B cell (primary cell): ENCODE results near the gene LRRC25. TPM values are rescaled to one million over a fixed set of nuclear protein-coding genes. Genes with fewer than 3 reads are reported as not detected.

Source experiments
- ATAC-seq: fragments of 200-7000 bp; cut with Tn5 transposase; one replicate; pipeline ENCODE4 v1.10.0; 2021; ENCODE audit warnings: low read depth, mild to moderate bottlenecking, moderate number of reproducible peaks, moderate library complexity
- CTCF ChIA-PET: fragments of 350-600 bp; sonication (Branson Sonifier 250); formaldehyde crosslinking; loops from one replicate; lab custom pipeline; 2021; ENCODE audit warnings: antibody characterized with exemption, inconsistent platforms; lab: Charles Lee
- POLR2A ChIA-PET: fragments of 350-600 bp; sonication (Branson Sonifier 250); formaldehyde crosslinking; loops from one replicate; lab custom pipeline; 2021; ENCODE audit warnings: antibody characterized with exemption; lab: Charles Lee
- DNase-seq: peaks from one replicate; pipeline ENCODE4 v3.0.0; 2013
- H2AFZ ChIP-seq: 2 replicates; pipeline ENCODE4 v1.6.1; 2012; ENCODE audit warnings: mild to moderate bottlenecking, low read depth, low read length; ENCODE audit not compliant: insufficient read depth, poor library complexity, severe bottlenecking
- H3K27ac ChIP-seq, 2 donors: 1 replicate in 1 of 2; 2 replicates in 1 of 2; pipeline ENCODE4 v1.5.1; 2012 to 2013; ENCODE audit warnings: low read length in 2 of 2, mild to moderate bottlenecking in 2 of 2, moderate library complexity in 1 of 2
- H3K27me3 ChIP-seq, 4 experiments: fragments of 200-600 bp in 1 of 4; sonication (generic) in 1 of 4; replicated peaks in 1 of 4; 1 replicate in 2 of 4; 2 replicates in 2 of 4; pipeline versions ENCODE4 v1.6.1 to v1.7.0; 2013 to 2016; ENCODE audit warnings: low read length in 3 of 4, mild to moderate bottlenecking in 2 of 4, mixed read lengths in 1 of 4, moderate library complexity in 1 of 4; ENCODE audit not compliant: insufficient read depth in 4 of 4, control insufficient read depth in 3 of 4; ENCODE audit errors: control extremely low read depth in 1 of 4
- H3K36me3 ChIP-seq, 2 experiments: replicated peaks in 1 of 2; 1 replicate in 1 of 2; 2 replicates in 1 of 2; pipeline versions ENCODE4 v1.6.1 to v1.7.1; 2013; ENCODE audit warnings: low read length in 1 of 2; ENCODE audit not compliant: insufficient read depth in 2 of 2, control insufficient read depth in 1 of 2; ENCODE audit errors: control extremely low read depth in 1 of 2, extremely low read depth in 1 of 2
- H3K4me1 ChIP-seq, 2 donors: fragments of 200-600 bp in 1 of 2; sonication (generic) in 1 of 2; 1 replicate in 1 of 2; 2 replicates in 1 of 2; pipeline versions ENCODE4 v1.5.1 to v1.6.1; 2013 to 2017; ENCODE audit warnings: low read length in 2 of 2; ENCODE audit not compliant: control insufficient read depth in 2 of 2, insufficient read depth in 2 of 2
- H3K4me2 ChIP-seq: replicated peaks from 2 replicates; pipeline ENCODE3; 2012; ENCODE audit warnings: mild to moderate bottlenecking, low read depth, low read length; ENCODE audit not compliant: poor library complexity, severe bottlenecking
- H3K4me3 ChIP-seq, 5 experiments: fragments of 200-600 bp in 1 of 5; sonication (generic) in 1 of 5; 1 replicate in 3 of 5; 2 replicates in 2 of 5; pipeline versions ENCODE4 v1.5.1 to v1.7.0; 2011 to 2016; ENCODE audit warnings: low read length in 4 of 5, mild to moderate bottlenecking in 4 of 5, low read depth in 2 of 5, control low read depth in 1 of 5, moderate library complexity in 1 of 5; ENCODE audit not compliant: insufficient read depth in 1 of 5; ENCODE audit errors: control extremely low read depth in 1 of 5, extremely low read depth in 1 of 5
- H3K79me2 ChIP-seq: fragments of 200-600 bp; sonication (generic); one replicate; pipeline ENCODE4 v1.6.0; 2016; ENCODE audit warnings: low read length; ENCODE audit not compliant: control insufficient read depth, insufficient read depth
- H3K9ac ChIP-seq: fragments of 200-600 bp; sonication (generic); 2 replicates; pipeline ENCODE4 v1.6.1; 2017; ENCODE audit warnings: mild to moderate bottlenecking, low read length, moderate library complexity
- H3K9me3 ChIP-seq, 3 donors: one replicate each; pipeline versions ENCODE4 v1.6.1 to v1.7.1; 2013; ENCODE audit warnings: low read length in 2 of 3; ENCODE audit not compliant: control insufficient read depth in 2 of 3, insufficient read depth in 1 of 3; ENCODE audit errors: control extremely low read depth in 1 of 3
- H4K20me1 ChIP-seq: 2 replicates; pipeline ENCODE4 v1.6.0; 2012; ENCODE audit warnings: mild to moderate bottlenecking, low read length; ENCODE audit not compliant: insufficient read depth, control insufficient read depth, poor library complexity, severe bottlenecking
- H3K27ac Mint-ChIP-seq: one replicate; pipeline ENCODE4 v1.8.0; 2021; ENCODE audit warnings: mixed read lengths
- H3K27me3 Mint-ChIP-seq: one replicate; pipeline ENCODE4 v1.8.0; 2021; ENCODE audit warnings: mixed read lengths
- H3K4me1 Mint-ChIP-seq: one replicate; pipeline ENCODE4 v1.8.0; 2021; ENCODE audit warnings: mixed read lengths
- H3K4me3 Mint-ChIP-seq: one replicate; pipeline ENCODE4 v1.8.0; 2021; ENCODE audit warnings: mixed read lengths
- H3K9me3 Mint-ChIP-seq: one replicate; pipeline ENCODE4 v1.8.0; 2022; ENCODE audit warnings: mixed read lengths; ENCODE audit not compliant: insufficient read depth
- CTCF ChIP-seq: fragments of 200-600 bp; IDR thresholded peaks from one replicate; pipeline ENCODE4 v1.8.0; 2022; ENCODE audit warnings: antibody characterized with exemption, mild to moderate bottlenecking
- WGBS: methylation state at CpG from one replicate; pipeline ENCODE4 v1.1.5; 2013; ENCODE audit warnings: missing lambda C conversion rate; ENCODE audit not compliant: insufficient coverage; 5-methylcytosine and 5-hydroxymethylcytosine counted together
- intact Hi-C: fragments of 100-400 bp; cut with micrococcal nuclease; formaldehyde crosslinking; loops from one replicate; pipeline ENCODE4 v1.10.0; 2022
- polyA plus RNA-seq: library from polyadenylated mRNA; depleted of rRNA; stranded (reverse); fragments of >200 nt; gene quantifications from 2 replicates; pipeline ENCODE4 v1.2.3, GENCODE V29; 2012
- total RNA-seq, 2 donors: library from RNA; stranded (reverse); fragments of 120-200 nt in 1 of 2; gene quantifications; 1 replicate in 1 of 2; 2 replicates in 1 of 2; pipeline versions ENCODE4 v1.2.3 to v1.2.4, GENCODE V29; 2013 to 2022

The LRRC25 gene
- total and polyA plus RNA-seq, 2 donors (not counting 1 experiment from before 2014, with no cell fraction given), result 2.4 to 5.7 TPM

GRCh38 chr19:18429717-18430416 lies 32.4 kb upstream of the LRRC25 start:
- H3K79me2 ChIP-seq, result peaks cover 10% of the 10 kb centered on the region
- CTCF ChIA-PET, result no interaction called here
- no peaks in the 10 kb centered on the region for H3K27me3 Mint-ChIP-seq
- DNase-seq (no peak), ATAC-seq (no peak)
- peaks cover 29 to 45% of the 10 kb centered on the region in 2 donors for H3K4me1 ChIP-seq
- WGBS, result 13% methylated on average over 11 of the region's 13 CpGs
- peak overlapping the region; percentile 86 for H3K27ac Mint-ChIP-seq
- H3K4me3 ChIP-seq, result peak overlapping the region in 4 of 5 experiments; percentile 54 to 61 (median 58)
- no peak overlapping the region for H2AFZ ChIP-seq
- peak overlapping the region; percentile 85 to 89 for H3K27ac ChIP-seq
- H3K9me3 Mint-ChIP-seq, result no peaks in the 10 kb centered on the region
- peak overlapping the region; percentile 89 for H3K4me2 ChIP-seq
- no peaks in the 10 kb centered on the region for H3K27me3 ChIP-seq
- peak overlapping the region; percentile 78 for H3K4me3 Mint-ChIP-seq
- no peak for TF ChIP-seq CTCF
- POLR2A ChIA-PET, result interaction anchor here (2.1 kb wide), 1 partner anchor 10 kb away, joined by 15 read pairs; the partner anchor contains the start of gene SSBP4
- H3K9ac ChIP-seq, result peak overlapping the region; percentile 69
- H4K20me1 ChIP-seq, result peaks cover 14% of the 10 kb centered on the region
- H3K36me3 ChIP-seq, result no peaks in the 10 kb centered on the region
- intact Hi-C loops, result loop anchor here (1.0 kb wide), 3 partner anchors 7 to 489 kb away; partner anchors contain the start of genes COPE, DDX49 and SSBP4
- no peaks in the 10 kb centered on the region for H3K9me3 ChIP-seq
- peaks cover 30% of the 10 kb centered on the region for H3K4me1 Mint-ChIP-seq
